ENCODE data around the gene COL25A1. TPM values are rescaled to one million over a fixed set of nuclear protein-coding genes. Genes with fewer than 3 reads are reported as not detected.

Gene COL25A1
- total RNA-seq, 1 experiment from 2014 or later, result not detected

DNA sequence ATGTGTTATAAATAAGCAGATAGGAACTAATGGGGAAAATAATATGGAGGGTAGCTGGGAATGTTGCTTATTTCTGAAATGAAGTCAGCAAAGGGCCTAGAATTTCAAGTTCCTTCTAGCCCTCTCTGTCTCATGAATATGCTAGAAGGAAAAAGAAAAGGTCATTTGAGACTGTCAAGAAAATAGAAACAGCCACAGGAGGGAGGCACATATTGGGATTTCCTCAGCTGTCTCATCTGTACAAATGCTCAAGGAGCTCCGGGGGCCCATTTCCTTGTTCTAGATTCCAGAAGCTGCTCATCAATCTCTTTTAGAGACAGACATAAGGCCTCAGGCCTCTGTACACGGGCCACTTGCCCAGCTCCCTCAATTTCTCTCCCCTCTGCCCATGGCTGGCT is 412.0 kb downstream of the COL25A1 start:
- in situ Hi-C loops (cut with HindIII; ENCODE audit: low pct_unique_long_range_greater_than_20kb, low sequenced_read_pairs) (no loop called here), intact Hi-C loops (cut with micrococcal nuclease; ENCODE audit: unreplicated experiment) (no loop called here)
- CTCF ChIA-PET, result no interaction called here
- Histone ChIP-seq H3K27me3 (ENCODE audit: control insufficient read depth, insufficient read depth, low read length) (no peaks in the 10 kb centered on the region), H3K4me3 (ENCODE audit: low read depth in 2 of 2, low read length in 2 of 2) (no peak overlapping the region), H3K9me3 (ENCODE audit: control insufficient read depth, insufficient read depth, low read depth, low read length) (no peaks in the 10 kb centered on the region), H3K36me3 (ENCODE audit: control insufficient read depth, insufficient read depth, low read length) (no peaks in the 10 kb centered on the region), H3K4me1 (ENCODE audit: control insufficient read depth, insufficient read depth, low read length) (no peaks in the 10 kb centered on the region), H3K27ac (ENCODE audit: low read length) (no peak overlapping the region)
- DNase-seq (ENCODE audit: low read depth, low spot score) (no peak), ATAC-seq (no peak)
- BruUV-seq (replicated peaks), result no TSS peak
- POLR2A ChIA-PET, result no interaction called here
- TF ChIP-seq TCF7L2 (IDR thresholded peaks at IDR 0.05; ENCODE audit: low read depth, low read length) (no peak), POLR2AphosphoS5 (IDR thresholded peaks at IDR 0.05; ENCODE audit: low read depth, low read length) (no peak), SIN3A (IDR thresholded peaks at IDR 0.05; ENCODE audit: borderline replicate concordance, insufficient read depth, low read depth, low read length) (no peak)
- TF ChIP-seq, protein P1, sequence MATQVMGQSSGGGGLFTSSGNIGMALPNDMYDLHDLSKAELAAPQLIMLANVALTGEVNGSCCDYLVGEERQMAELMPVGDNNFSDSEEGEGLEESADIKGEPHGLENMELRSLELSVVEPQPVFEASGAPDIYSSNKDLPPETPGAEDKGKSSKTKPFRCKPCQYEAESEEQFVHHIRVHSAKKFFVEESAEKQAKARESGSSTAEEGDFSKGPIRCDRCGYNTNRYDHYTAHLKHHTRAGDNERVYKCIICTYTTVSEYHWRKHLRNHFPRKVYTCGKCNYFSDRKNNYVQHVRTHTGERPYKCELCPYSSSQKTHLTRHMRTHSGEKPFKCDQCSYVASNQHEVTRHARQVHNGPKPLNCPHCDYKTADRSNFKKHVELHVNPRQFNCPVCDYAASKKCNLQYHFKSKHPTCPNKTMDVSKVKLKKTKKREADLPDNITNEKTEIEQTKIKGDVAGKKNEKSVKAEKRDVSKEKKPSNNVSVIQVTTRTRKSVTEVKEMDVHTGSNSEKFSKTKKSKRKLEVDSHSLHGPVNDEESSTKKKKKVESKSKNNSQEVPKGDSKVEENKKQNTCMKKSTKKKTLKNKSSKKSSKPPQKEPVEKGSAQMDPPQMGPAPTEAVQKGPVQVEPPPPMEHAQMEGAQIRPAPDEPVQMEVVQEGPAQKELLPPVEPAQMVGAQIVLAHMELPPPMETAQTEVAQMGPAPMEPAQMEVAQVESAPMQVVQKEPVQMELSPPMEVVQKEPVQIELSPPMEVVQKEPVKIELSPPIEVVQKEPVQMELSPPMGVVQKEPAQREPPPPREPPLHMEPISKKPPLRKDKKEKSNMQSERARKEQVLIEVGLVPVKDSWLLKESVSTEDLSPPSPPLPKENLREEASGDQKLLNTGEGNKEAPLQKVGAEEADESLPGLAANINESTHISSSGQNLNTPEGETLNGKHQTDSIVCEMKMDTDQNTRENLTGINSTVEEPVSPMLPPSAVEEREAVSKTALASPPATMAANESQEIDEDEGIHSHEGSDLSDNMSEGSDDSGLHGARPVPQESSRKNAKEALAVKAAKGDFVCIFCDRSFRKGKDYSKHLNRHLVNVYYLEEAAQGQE (IDR thresholded peaks at IDR 0.05; ENCODE audit: insufficient read depth in 1 of 2, low read depth in 2 of 2, low read length in 1 of 2), result no peak
- TF ChIP-seq, protein P2, sequence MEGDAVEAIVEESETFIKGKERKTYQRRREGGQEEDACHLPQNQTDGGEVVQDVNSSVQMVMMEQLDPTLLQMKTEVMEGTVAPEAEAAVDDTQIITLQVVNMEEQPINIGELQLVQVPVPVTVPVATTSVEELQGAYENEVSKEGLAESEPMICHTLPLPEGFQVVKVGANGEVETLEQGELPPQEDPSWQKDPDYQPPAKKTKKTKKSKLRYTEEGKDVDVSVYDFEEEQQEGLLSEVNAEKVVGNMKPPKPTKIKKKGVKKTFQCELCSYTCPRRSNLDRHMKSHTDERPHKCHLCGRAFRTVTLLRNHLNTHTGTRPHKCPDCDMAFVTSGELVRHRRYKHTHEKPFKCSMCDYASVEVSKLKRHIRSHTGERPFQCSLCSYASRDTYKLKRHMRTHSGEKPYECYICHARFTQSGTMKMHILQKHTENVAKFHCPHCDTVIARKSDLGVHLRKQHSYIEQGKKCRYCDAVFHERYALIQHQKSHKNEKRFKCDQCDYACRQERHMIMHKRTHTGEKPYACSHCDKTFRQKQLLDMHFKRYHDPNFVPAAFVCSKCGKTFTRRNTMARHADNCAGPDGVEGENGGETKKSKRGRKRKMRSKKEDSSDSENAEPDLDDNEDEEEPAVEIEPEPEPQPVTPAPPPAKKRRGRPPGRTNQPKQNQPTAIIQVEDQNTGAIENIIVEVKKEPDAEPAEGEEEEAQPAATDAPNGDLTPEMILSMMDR (IDR thresholded peaks at IDR 0.05), result no peak

DNA sequence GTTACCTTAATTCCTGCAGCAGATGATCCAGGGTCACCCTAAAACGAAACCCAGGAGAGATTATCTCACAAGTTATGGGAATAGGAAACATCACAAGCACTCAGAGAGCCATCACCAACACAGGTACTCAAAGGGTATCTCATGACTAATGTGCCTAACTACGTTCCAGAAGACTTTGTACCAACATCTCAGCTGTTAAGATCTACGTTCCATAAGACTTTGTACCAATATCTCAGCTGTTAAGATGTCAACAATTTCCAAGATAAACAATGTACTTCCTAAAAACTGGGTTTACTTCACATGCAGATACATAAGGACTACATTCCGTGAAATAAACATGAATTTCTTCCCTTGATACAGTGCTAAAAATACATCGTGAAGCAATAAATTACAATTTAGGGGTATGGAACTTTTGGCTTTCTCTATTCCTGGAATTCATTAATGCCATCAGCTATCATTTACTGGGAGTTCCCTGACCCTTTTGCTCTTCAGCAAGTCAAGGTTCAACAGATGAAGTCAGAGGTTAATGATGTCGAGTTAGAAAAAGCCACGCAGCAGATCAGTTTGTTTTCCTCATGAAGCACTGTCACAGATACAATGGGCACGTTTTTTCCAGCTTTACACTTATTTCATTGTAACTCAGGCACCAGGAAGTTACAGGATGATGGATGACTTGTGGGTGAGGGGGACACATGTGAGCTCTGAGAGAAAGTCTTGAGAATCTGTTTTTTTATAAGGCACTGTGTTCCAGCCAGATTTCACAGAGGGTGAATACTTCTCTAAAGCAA is 412.6 kb downstream of the COL25A1 start:
- in situ Hi-C loops (cut with HindIII; ENCODE audit: low pct_unique_long_range_greater_than_20kb, low sequenced_read_pairs), result no loop called here
- intact Hi-C loops (cut with micrococcal nuclease; ENCODE audit: unreplicated experiment), result no loop called here
- no peaks in the 10 kb centered on the region for H3K4me1 ChIP-seq (ENCODE audit: control insufficient read depth, insufficient read depth, low read length)
- DNase-seq (ENCODE audit: low read depth, low spot score) (no peak), ATAC-seq (no peak)
- no TSS peak for BruUV-seq (replicated peaks)
- H3K36me3 ChIP-seq (ENCODE audit: control insufficient read depth, insufficient read depth, low read length), result no peaks in the 10 kb centered on the region
- POLR2A ChIA-PET, result no interaction called here
- TF ChIP-seq, protein P1 (IDR thresholded peaks at IDR 0.05; ENCODE audit: insufficient read depth in 1 of 2, low read depth in 2 of 2, low read length in 1 of 2), result no peak
- TF ChIP-seq TCF7L2 (IDR thresholded peaks at IDR 0.05; ENCODE audit: low read depth, low read length), result no peak
- TF ChIP-seq SIN3A (IDR thresholded peaks at IDR 0.05; ENCODE audit: borderline replicate concordance, insufficient read depth, low read depth, low read length), result no peak
- TF ChIP-seq, protein P2 (IDR thresholded peaks at IDR 0.05), result no peak
- TF ChIP-seq POLR2AphosphoS5 (IDR thresholded peaks at IDR 0.05; ENCODE audit: low read depth, low read length), result no peak
- CTCF ChIA-PET, result no interaction called here
- H3K4me3 ChIP-seq (ENCODE audit: low read depth in 2 of 2, low read length in 2 of 2), result no peak overlapping the region
- H3K27me3 ChIP-seq (ENCODE audit: control insufficient read depth, insufficient read depth, low read length), result no peaks in the 10 kb centered on the region
- H3K9me3 ChIP-seq (ENCODE audit: control insufficient read depth, insufficient read depth, low read depth, low read length), result no peaks in the 10 kb centered on the region
- H3K27ac ChIP-seq (ENCODE audit: low read length), result no peak overlapping the region

All from Panc1 (cell line).